CD4-positive, alpha-beta T cell (primary cell): ENCODE measurements around the gene RBM4B. TPM values are rescaled to one million over a fixed set of nuclear protein-coding genes. Genes with fewer than 3 reads are reported as not detected.

Source experiments
- ATAC-seq: fragments of 200-7000 bp; cut with Tn5 transposase; one replicate; pipeline ENCODE4 v1.10.0; 2022; ENCODE audit warnings: mild to moderate bottlenecking; ENCODE audit not compliant: poor library complexity
- CTCF ChIA-PET: fragments of 350-600 bp; sonication (Branson Sonifier 250); formaldehyde crosslinking; loops from one replicate; lab custom pipeline; 2021; ENCODE audit warnings: antibody characterized with exemption, inconsistent platforms; lab: Charles Lee
- POLR2A ChIA-PET: fragments of 350-600 bp; sonication (Branson Sonifier 250); formaldehyde crosslinking; loops from one replicate; lab custom pipeline; 2021; ENCODE audit warnings: antibody characterized with exemption, inconsistent platforms; lab: Charles Lee
- DNase-seq, 14 experiments: peaks; one replicate each; pipeline ENCODE4 v3.0.0-alpha.2; 2013 to 2020; ENCODE audit warnings: mixed read lengths in 2 of 14
- H3K27ac ChIP-seq, 2 donors: one replicate each; pipeline versions ENCODE4 v1.5.1 to v1.7.0; 2013; ENCODE audit warnings: low read length in 2 of 2, low read depth in 1 of 2, mild to moderate bottlenecking in 1 of 2
- H3K27me3 ChIP-seq, 2 experiments: 1 replicate in 1 of 2; 2 replicates in 1 of 2; pipeline versions ENCODE4 v1.6.1 to v1.7.0; 2013; ENCODE audit warnings: low read length in 2 of 2, control low read depth in 1 of 2, mild to moderate bottlenecking in 1 of 2, moderate library complexity in 1 of 2; ENCODE audit not compliant: insufficient read depth in 2 of 2, control insufficient read depth in 1 of 2
- H3K36me3 ChIP-seq: one replicate; pipeline ENCODE4 v1.6.1; 2013; ENCODE audit warnings: low read length, control low read depth; ENCODE audit not compliant: insufficient read depth
- H3K4me1 ChIP-seq: one replicate; pipeline ENCODE4 v1.6.1; 2013; ENCODE audit warnings: low read length, control low read depth; ENCODE audit not compliant: insufficient read depth
- H3K4me3 ChIP-seq: one replicate; pipeline ENCODE4 v1.5.1; 2013; ENCODE audit warnings: mild to moderate bottlenecking, low read length, moderate library complexity
- H3K9me3 ChIP-seq, 2 experiments: 1 replicate in 1 of 2; 2 replicates in 1 of 2; pipeline versions ENCODE4 v1.6.1 to v1.7.0; 2013; ENCODE audit warnings: low read length in 2 of 2, mild to moderate bottlenecking in 2 of 2, control low read depth in 1 of 2, moderate library complexity in 1 of 2; ENCODE audit not compliant: control insufficient read depth in 1 of 2, insufficient read depth in 1 of 2
- H3K27ac Mint-ChIP-seq: one replicate; pipeline ENCODE4 v1.8.0; 2020; ENCODE audit warnings: mixed read lengths
- H3K27me3 Mint-ChIP-seq: one replicate; pipeline ENCODE4 v1.8.0; 2021; ENCODE audit warnings: mixed read lengths
- H3K36me3 Mint-ChIP-seq: one replicate; pipeline ENCODE4 v1.8.0; 2021; ENCODE audit warnings: low read depth, mixed read lengths
- H3K4me1 Mint-ChIP-seq: one replicate; pipeline ENCODE4 v1.8.0; 2021; ENCODE audit warnings: low read depth, mixed read lengths
- H3K4me3 Mint-ChIP-seq: one replicate; pipeline ENCODE4 v1.8.0; 2020; ENCODE audit warnings: mild to moderate bottlenecking, mixed read lengths
- H3K9me3 Mint-ChIP-seq: one replicate; pipeline ENCODE4 v1.8.0; 2020; ENCODE audit warnings: mixed read lengths
- CTCF ChIP-seq: fragments of 200-600 bp; IDR thresholded peaks from one replicate; pipeline ENCODE4 v1.8.0; 2022; ENCODE audit warnings: antibody characterized with exemption, mild to moderate bottlenecking
- intact Hi-C, 2 experiments: fragments of 100-400 bp; cut with DNase I in 1 of 2; cut with micrococcal nuclease in 1 of 2; formaldehyde crosslinking; loops; one replicate each; pipeline versions ENCODE4 v1.15.1 to v1.9.0; 2023 to 2025; cut with DNase I, micrococcal nuclease
- total RNA-seq, 174 experiments: library from RNA in 2 of 174; stranded (reverse) in 2 of 174; gene quantifications; one replicate each; pipeline ENCODE4 v1.2.3 and lab custom pipeline; 2021 to 2026

Gene RBM4B
- total RNA-seq, 2 experiments from 2014 or later: 3.8 to 5.1 TPM

DNA sequence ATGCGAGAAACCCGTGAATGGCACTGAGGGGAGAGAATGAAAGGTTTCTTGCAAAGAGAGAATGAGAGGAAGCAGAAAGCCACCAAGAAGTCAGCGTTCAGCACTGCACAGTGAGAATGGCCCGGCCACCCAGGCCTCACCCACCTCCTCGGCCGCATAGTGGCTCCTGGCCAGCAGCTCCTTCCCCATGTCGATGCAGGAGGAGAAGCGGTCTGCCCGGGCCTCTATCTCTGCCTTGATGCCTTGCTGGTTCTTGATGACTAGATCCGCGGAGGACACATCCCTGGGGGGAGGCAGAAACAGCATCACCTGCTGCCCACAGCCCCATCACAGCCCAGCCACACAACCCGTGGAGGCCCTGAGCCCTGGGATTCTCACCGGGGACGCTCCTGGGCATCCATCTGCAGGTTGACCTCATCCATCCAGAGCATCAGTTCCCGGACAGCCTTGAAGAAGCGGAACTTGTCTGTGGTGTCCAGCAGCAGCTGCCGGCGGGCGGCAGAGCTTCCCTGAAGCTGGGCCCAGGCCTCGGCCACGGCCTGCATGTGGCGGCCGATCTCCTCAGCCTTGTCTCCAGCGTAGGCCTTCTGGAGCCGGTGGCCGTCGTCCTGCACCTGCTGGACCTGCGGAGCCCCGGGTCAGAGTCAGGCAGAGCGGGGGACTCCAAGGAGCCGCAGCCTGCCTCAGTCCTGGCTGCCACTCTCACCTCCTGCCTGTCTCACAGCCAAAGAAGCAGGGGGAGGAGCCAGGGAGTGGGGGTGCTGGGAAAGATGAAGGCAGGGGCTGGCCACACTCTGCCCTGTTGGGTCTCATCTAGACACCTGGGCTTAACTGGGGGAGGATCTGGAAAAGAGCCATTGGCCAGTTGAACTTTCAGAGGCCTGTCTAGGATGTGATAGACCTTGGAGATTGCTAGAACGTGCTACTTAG, 12.2 kb upstream of the RBM4B start:
- Histone ChIP-seq H3K4me3 (no peak overlapping the region), H3K4me1 (no peaks in the 10 kb centered on the region), H3K36me3 (no peaks in the 10 kb centered on the region), H3K9me3 (no peaks in the 10 kb centered on the region), H3K27me3 (no peaks in the 10 kb centered on the region), H3K27ac (no peak overlapping the region)
- Mint-ChIP-seq H3K36me3 (no peaks in the 10 kb centered on the region), H3K4me1 (no peaks in the 10 kb centered on the region), H3K27ac (no peak overlapping the region), H3K9me3 (no peaks in the 10 kb centered on the region), H3K4me3 (no peak overlapping the region), H3K27me3 (no peaks in the 10 kb centered on the region)
- TF ChIP-seq CTCF: no peak
- POLR2A ChIA-PET: interaction anchor here (0.6 kb wide), 1 partner anchor 98 kb away, joined by 3 read pairs; no protein-coding TSS in a partner anchor
- intact Hi-C loops: loop anchor here in 1 of 2 experiments (5.0 kb wide), 1 partner anchor 382 kb away; no protein-coding TSS in a partner anchor
- DNase-seq (no peak), ATAC-seq (no peak)
- CTCF ChIA-PET: no interaction called here

DNA sequence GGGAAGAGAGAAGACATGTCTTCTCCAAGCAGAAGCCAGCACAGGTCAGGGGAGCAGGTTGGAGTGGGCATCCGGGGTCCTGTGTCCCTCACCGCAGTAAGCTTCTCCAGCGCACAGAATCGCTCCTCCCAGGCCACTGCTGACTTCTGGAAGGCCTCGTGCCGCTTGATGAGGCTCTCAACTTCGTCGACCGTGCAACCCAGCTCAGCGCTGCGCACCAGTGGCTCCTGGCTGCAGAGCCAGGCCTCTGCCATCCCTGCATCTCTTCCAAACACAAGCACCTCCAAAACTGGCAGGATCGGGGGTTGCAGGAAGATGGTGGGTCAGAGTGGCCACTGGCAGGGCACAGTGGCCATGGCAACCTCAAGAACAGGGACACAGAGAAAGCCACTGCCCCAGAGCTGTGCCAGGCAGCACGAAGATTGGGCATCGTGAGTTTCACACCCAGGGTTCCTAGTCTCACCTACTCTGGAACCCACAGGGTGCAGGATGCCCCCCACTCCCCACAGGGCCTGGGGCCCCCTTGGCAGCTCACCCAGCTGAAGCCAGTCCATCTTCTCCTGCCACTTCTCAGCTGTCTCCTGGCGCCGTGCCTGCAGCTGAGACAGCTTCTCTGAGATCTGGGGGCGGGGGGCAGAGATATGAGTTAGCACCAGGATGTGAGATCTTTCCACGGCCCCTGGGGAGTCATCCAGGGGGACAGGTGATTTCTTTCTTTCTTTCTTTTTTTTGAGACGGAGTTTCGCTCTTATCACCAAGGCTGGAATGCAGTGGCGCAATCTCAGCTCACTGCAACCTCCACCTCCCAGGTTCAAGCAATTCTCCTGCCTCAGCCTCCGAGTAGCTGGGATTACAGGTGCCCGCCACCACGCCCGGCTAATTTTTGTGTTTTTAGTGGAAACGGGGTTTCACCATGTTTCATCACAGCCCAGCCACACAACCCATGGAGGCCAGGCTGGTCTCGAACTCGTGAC, 11.2 kb upstream of the RBM4B start:
- CTCF ChIA-PET: no interaction called here
- H3K4me1 Mint-ChIP-seq: no peaks in the 10 kb centered on the region
- no peaks in the 10 kb centered on the region for H3K9me3 Mint-ChIP-seq

More for the DNA sequence above, 11.2 kb upstream of the RBM4B start:
- Mint-ChIP-seq H3K4me3 (no peak overlapping the region), H3K27me3 (no peaks in the 10 kb centered on the region), H3K27ac (no peak overlapping the region), H3K36me3 (no peaks in the 10 kb centered on the region)
- no peaks in the 10 kb centered on the region for H3K4me1 ChIP-seq
- no peaks in the 10 kb centered on the region for H3K36me3 ChIP-seq
- intact Hi-C loops: no loop called here
- ATAC-seq (no peak), DNase-seq (no peak)
- no peaks in the 10 kb centered on the region for H3K27me3 ChIP-seq
- H3K27ac ChIP-seq: no peak overlapping the region
- POLR2A ChIA-PET: interaction anchor here (0.6 kb wide), 1 partner anchor 97 kb away, joined by 3 read pairs; no protein-coding TSS in a partner anchor
- H3K9me3 ChIP-seq: no peaks in the 10 kb centered on the region
- H3K4me3 ChIP-seq: no peak overlapping the region
- TF ChIP-seq CTCF: no peak
